ENCODE measurements around the gene IGF2BP3. TPM values are rescaled to one million over a fixed set of nuclear protein-coding genes. Genes with fewer than 3 reads are reported as not detected.

The IGF2BP3 gene
- total and polyA plus RNA-seq, 8 donors: 0.09 to 1.3 (median 0.55) TPM

DNA sequence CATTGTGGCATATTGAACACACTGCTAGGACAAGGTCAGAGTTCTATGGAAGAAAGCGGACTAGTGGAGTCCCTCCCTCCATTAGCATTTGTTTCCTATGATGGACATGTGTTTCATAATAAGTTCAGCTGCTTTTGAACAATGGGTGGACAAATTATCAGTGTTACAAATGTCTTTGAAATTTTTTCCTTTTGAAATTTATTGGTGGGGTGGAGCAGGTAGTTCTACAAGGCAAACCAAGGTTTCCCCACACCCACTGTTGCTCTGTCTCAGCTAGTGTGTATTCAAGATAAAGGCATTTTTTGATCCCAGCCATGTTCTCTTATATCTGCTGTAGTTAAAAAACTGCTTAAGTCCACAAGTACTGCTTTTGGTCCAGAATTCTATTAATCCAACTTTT lies 91.3 kb downstream of the IGF2BP3 start:
- ATAC-seq (no peak), FAIRE-seq (no peak), DNase-seq (no peak)
- H3K27ac ChIP-seq: no peak overlapping the region
- intact Hi-C loops (cut with DNase I): no loop called here
- TF ChIP-seq, protein P1, sequence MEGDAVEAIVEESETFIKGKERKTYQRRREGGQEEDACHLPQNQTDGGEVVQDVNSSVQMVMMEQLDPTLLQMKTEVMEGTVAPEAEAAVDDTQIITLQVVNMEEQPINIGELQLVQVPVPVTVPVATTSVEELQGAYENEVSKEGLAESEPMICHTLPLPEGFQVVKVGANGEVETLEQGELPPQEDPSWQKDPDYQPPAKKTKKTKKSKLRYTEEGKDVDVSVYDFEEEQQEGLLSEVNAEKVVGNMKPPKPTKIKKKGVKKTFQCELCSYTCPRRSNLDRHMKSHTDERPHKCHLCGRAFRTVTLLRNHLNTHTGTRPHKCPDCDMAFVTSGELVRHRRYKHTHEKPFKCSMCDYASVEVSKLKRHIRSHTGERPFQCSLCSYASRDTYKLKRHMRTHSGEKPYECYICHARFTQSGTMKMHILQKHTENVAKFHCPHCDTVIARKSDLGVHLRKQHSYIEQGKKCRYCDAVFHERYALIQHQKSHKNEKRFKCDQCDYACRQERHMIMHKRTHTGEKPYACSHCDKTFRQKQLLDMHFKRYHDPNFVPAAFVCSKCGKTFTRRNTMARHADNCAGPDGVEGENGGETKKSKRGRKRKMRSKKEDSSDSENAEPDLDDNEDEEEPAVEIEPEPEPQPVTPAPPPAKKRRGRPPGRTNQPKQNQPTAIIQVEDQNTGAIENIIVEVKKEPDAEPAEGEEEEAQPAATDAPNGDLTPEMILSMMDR (IDR thresholded peaks at IDR 0.05): no peak
- no peaks in the 10 kb centered on the region for H3K4me1 ChIP-seq
- no peaks in the 10 kb centered on the region for H3K9me3 ChIP-seq
- no peaks in the 10 kb centered on the region for H3K36me3 ChIP-seq
- 86 to 91% methylated on average over 1 of the region's 1 CpG for WGBS, 2 donors
- no peak overlapping the region for H3K4me3 ChIP-seq
- no peaks in the 10 kb centered on the region for H3K27me3 ChIP-seq

DNA sequence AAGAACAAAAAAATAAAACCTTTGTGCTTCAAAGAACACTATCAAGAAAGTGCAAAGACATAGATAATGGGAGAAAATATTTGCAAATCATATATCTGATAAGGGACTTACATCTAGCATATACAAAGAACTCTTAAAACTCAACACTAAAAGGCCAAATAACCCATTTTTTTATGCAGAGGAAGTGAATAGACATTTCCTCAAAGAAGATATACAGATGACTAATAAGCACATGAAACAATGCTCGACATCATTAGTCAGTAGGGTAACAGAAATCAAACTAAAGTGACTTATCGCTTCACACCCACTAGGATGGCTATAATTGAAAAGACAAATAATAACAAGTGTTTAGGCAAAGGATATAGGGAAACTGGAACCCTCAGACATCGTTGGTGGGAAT lies 93.2 kb downstream of the IGF2BP3 start:
- Histone ChIP-seq H3K4me3 (no peak overlapping the region), H3K27me3 (no peaks in the 10 kb centered on the region), H3K36me3 (no peaks in the 10 kb centered on the region), H3K4me1 (no peaks in the 10 kb centered on the region), H3K9me3 (no peaks in the 10 kb centered on the region), H3K27ac (no peak overlapping the region)
- intact Hi-C loops (cut with DNase I): no loop called here
- ATAC-seq: no peak
- DNase-seq: no peak
- 87 to 91% methylated on average over 3 of the region's 3 CpGs for WGBS, 2 donors
- no peak for FAIRE-seq
- TF ChIP-seq, protein P1 (IDR thresholded peaks at IDR 0.05): no peak

DNA sequence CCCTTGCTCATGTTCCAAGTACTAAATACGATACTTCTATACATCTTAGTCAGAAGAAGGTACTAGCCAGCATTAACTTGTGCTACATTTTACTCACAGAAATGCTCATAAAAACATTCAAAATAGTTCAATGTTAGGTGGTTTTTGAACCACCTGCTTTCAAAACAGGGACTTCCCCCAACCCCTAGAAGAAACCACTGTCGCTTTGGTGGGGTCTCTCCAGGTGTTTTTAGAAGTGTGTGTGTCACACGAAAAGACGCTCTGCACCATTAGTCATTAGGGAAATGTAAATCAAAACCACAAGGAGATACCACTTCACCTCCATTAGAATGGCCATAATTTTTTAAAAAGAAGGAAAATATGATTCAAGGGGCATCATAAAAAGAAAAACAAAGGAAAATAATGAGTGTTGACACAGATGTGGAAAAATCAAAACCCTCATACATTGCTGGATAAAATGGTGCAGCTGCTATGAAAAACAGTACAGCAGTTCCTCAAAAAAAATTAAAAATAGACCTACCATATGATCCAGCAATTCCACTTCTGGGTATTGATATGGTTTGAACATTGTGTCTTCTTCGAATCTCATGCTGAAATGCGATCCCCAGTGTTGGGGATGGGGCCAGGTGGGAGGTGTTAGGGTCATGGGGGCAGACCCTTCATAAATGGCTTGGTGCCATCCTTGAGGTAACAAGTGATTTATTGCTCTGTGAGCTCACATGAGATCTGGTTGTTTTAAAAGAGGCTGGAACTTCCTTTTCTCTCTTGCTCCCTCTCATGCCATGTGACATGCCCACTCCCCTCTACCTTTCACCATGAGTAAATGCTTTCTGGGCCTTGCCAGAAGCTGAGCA lies 96.9 kb downstream of the IGF2BP3 start:
- no peak for ATAC-seq
- DNase-seq: no peak
- intact Hi-C loops (cut with DNase I): no loop called here

DNA sequence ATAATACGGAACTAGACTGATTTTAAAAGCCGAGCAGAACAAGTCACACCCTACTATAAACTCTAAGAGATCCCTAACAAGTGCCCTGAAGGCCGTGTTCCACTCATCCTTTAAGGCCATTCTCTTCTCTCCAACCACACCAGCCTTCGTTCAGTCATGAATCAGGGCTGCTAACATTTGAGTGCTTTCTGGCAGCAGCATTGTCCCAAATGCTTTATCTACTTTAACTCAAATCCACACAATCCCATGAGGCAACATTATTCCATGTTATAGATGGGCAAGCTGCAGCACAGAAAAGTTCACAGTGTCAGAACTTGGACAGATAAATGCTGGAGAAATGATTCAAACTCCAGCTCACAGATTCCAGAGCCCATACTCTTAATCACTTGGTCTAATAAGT lies 97.7 kb downstream of the IGF2BP3 start:
- whole genome bisulfite sequencing, 2 donors: 80 to 86% methylated on average over 4 of the region's 4 CpGs
- FAIRE-seq (no peak), ATAC-seq (no peak), DNase-seq (no peak)
- Histone ChIP-seq H3K4me1 (no peaks in the 10 kb centered on the region), H3K9me3 (no peaks in the 10 kb centered on the region), H3K36me3 (no peaks in the 10 kb centered on the region), H3K4me3 (no peak overlapping the region), H3K27me3 (no peaks in the 10 kb centered on the region), H3K27ac (no peak overlapping the region)
- intact Hi-C loops (cut with DNase I): no loop called here
- TF ChIP-seq, protein P1 (IDR thresholded peaks at IDR 0.05): no peak

More for the DNA sequence above, 96.9 kb downstream of the IGF2BP3 start:
- H3K4me3 ChIP-seq: no peak overlapping the region
- no peak for FAIRE-seq
- H3K4me1 ChIP-seq: no peaks in the 10 kb centered on the region
- H3K36me3 ChIP-seq: no peaks in the 10 kb centered on the region
- TF ChIP-seq, protein P1 (IDR thresholded peaks at IDR 0.05): no peak
- H3K27ac ChIP-seq: no peak overlapping the region
- H3K27me3 ChIP-seq: no peaks in the 10 kb centered on the region
- no peaks in the 10 kb centered on the region for H3K9me3 ChIP-seq
- 76 to 81% methylated on average over 6 of the region's 6 CpGs for WGBS, 2 donors

DNA sequence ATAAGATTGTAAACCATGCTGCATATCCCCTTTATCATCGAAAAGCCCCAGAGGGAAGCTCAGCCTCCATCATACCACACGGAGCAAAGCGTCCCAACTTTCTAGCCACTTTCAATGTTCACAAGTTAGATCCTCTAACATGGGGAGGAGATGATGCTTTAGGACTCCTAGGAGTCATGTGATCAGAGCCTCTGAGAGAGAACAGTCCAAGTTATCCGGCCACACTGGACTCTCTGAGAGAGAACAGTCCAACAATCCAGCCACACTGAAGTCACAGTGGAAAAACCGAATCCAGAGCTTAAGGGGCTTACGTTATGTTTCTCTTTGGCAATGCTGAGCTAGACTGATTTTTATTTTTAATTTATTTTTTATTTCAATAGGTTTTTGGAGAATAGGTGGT lies 98.6 kb downstream of the IGF2BP3 start:
- ATAC-seq (no peak), DNase-seq (no peak), FAIRE-seq (no peak)
- WGBS, 2 donors: 76 to 88% methylated on average over 6 of the region's 6 CpGs
- H3K27ac ChIP-seq: no peak overlapping the region
- intact Hi-C loops (cut with DNase I): no loop called here
- H3K36me3 ChIP-seq: no peaks in the 10 kb centered on the region
- TF ChIP-seq, protein P1 (IDR thresholded peaks at IDR 0.05): no peak
- no peaks in the 10 kb centered on the region for H3K4me1 ChIP-seq
- no peaks in the 10 kb centered on the region for H3K9me3 ChIP-seq
- no peaks in the 10 kb centered on the region for H3K27me3 ChIP-seq
- H3K4me3 ChIP-seq: no peak overlapping the region

Data from pancreas (tissue), 10 donors.